Articular chondrocyte of knee joint (primary cell): ENCODE data around the gene PRM2. TPM values are rescaled to one million over a fixed set of nuclear protein-coding genes. Genes with fewer than 3 reads are reported as not detected.

Experiments
- small RNA-seq: library from RNA; depleted of rRNA; stranded (forward); fragments of <200 nt; gene quantifications from one replicate; pipeline ENCODE3, GENCODE V24; 2012
- total RNA-seq: library from RNA; depleted of rRNA; stranded (reverse); fragments of >200 nt; gene quantifications from 2 replicates; pipeline ENCODE4 v1.2.3, GENCODE V29; 2012

Gene PRM2
- total RNA-seq: not detected in 2 replicates

GRCh38 chr16:11276143-11276895 lies at the start of gene PRM2:
TSS of gene PRM2 (minus strand) at chr16:11276480. CDS start at chr16:11276370, 110 bp downstream.

DNA sequence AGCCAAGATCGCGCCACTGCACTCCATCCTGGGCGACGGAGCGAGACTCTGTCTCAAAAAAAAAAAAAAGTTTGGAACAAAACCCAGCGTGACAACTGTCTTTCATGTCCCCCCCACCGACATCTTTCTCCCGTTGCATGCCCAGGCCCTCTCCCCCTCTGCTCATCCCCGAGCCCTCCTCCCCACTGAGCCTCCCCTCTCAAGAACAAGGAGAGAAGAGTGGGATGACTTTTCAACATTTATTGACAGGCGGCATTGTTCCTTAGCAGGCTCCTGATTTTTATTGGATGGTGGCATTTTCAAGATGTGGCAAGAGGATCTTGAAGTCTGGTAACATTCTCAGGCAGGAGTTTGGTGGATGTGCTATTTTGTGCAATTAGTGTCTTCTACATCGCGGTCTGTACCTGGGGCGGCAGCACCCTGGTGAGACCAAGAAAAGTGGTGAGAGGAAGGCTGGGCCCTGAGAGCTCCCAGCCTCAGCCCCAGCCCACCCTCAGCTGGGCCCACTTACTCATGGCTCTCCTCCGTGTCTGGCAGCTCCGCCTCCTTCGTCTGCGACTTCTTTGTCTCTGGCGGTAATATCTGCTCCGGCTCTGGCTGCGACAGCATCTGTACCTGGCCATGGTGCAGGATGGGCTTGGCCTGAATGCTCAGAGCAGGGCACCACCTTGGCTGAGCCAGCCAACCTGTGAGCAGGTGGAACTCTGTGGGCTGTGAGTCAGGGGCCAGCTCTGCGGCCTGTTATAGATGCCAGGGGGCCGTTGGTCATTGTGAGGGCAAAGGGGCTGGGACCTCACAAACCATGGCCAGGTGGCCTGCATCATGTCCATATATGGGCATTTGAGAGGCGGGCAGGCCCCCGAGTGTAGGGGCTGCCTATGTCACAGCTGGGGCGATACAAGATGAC lies 4.6 kb upstream of the PRM2 start, which contains the start of gene PRM1:
PRM1 (minus strand) TSS at position 715 of the 907 bp plus-strand sequence; CDS start at position 623, 92 bp downstream.

DNA sequence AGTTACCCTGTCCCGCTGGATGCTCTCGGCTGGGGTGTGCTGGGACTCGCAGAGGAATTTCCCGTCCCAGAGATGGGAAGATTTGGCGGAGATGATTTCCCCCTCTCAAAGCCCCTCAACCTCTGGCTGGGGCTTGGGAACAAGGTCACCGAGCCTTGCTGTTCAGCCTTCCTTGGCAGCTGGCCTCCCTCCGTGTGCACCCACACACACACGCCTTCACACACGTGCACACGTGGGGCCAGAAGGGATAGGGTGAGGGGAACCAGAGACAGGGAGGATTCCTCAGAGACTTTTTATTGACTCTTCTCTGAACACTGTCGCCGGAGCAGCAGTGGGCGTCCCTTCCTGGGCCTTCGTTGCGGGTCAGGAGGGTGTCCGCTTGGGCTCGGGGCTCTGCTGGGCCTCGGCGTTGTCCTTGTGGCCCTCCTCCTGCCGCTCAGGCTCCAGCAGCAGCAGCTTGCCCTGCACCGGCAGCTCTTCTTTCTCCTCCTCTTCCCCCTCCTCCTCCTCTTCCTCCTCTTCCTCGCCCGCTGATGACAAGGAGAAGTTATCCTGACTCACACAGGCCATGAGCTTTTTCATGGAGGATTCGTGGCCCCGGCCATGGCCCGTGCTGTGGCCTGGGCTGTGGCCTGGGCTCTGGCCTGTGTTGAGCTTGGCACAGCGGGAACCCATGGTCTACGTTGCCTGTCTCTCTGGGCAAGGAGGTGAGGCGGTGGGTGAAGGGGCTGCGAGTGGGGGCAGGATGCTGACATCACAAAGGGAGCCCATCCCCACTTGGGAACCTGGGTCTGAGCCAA lies 3.2 kb downstream of the PRM2 start, which contains the start of gene PRM3:
PRM3 (minus strand) TSS at position 709 of the 800 bp plus-strand sequence; CDS start at position 675, 34 bp downstream.

GRCh38 chr16:11268921-11269375 lies 7.3 kb downstream of the PRM2 start, which contains the start of gene TNP2:
TSS of gene TNP2 (minus strand) at chr16:11269325. CDS start at chr16:11269262, 63 bp downstream.

DNA sequence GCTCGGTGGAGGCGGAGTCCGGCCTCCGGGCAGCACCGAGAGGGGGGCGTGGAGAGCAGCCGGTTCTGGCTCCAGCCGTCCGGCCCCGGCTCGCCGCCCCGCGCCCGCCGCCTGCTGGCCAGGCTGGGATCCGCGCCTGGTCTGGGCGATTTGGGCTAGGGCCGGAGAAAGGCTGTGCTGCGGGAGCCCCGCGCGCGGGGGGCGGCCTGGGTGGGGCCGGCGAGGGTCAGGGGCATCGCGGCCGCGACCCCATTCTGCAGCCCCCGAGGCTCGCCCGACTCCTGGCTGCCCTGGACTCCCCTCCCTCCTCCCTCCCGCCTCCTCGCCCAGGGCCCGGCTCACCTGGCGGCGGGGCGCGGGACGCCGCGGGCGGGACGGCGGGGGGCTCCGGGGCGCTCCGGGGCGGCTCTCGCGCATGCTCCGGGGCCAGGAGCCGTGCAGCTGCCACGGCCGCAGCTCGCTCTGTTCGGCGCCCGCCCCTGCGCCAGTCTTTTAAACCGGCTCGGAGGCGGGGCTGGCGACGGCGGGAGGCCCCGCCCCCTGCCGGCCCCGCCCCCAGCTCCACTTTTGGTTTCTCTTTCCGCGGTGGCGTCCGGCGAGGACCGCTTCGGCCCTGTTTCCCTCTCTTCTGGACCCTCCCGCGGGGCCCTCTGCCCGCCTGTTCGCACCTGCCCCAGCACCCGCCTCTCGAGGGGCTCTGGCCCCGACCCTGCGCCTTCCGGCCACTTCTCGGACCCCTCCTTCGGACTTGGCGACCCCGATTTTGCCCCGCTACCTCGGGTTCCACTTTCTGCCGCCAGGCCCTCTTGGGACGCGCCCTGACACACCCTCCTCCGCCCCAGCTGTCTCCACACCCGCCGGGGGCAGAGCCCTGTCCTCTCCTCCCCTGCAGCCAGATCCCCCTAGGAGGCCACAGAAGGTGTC lies 20.3 kb downstream of the PRM2 start, which contains the start of gene SOCS1:
SOCS1 (minus strand) TSS at position 468 of the 924 bp plus-strand sequence. CDS start 726 bp downstream, outside the sequence.

Small RNA genes lying within 50 kb of the gene (small RNA-seq; reads per million reads assigned to genes)
- gene MIR548H2: not detected
- gene RF00019: not detected
- not detected for gene RF00554

Other genes with a start within 250 kb of the PRM2 start
- 1.8 and 2.7 TPM in 2 replicates for gene SOCS1, start 20.3 kb downstream of the PRM2 start, total RNA-seq
- gene TNP2, start 7.2 kb downstream of the PRM2 start, total RNA-seq: not detected in 2 replicates
- not detected in 2 replicates for gene PRM3, start 2.9 kb downstream of the PRM2 start, total RNA-seq
- not detected in 2 replicates for gene PRM1, start 4.8 kb upstream of the PRM2 start, total RNA-seq
- gene RMI2, start 69.0 kb upstream of the PRM2 start, total RNA-seq: 3.1 and 5.7 TPM in 2 replicates